ENCODE data around the gene SGIP1.

GRCh38 chr1:66751160-66751559 is 217.2 kb downstream of the SGIP1 start:
- no peak for TF ChIP-seq POLR2AphosphoS5 (IDR thresholded peaks at IDR 0.05; ENCODE audit: low read depth, low read length)
- no peak for TF ChIP-seq CTCF (IDR thresholded peaks at IDR 0.05; ENCODE audit: control extremely low read depth in 1 of 3, insufficient read depth in 1 of 3, low read depth in 1 of 3, low read length in 3 of 3)
- TF ChIP-seq YY1 (IDR thresholded peaks at IDR 0.05; ENCODE audit: low read depth, low read length) = no peak
- TF ChIP-seq HDAC6 (IDR thresholded peaks at IDR 0.05; ENCODE audit: low read depth, low read length) = no peak
